Skin of body (tissue), 2 donors: ENCODE results near the gene NLK. TPM values are rescaled to one million over a fixed set of nuclear protein-coding genes. Genes with fewer than 3 reads are reported as not detected.
"Not testable (repeated sequence)": the region's sequence is repeated elsewhere in the genome, so short reads cannot be mapped to it uniquely, and the experiment has no call there.

Experiments used
- DNase-seq: peaks from one replicate; lab custom pipeline; 2025; lab: John Stamatoyannopoulos, UW
- total RNA-seq: library from RNA; depleted of rRNA; stranded (reverse); fragments of >200 nt; gene quantifications from one replicate; pipeline ENCODE4 v1.2.3, GENCODE V29; 2014

NLK gene
- total RNA-seq, 1 donor from 2014 or later, result 13.5 TPM

DNA sequence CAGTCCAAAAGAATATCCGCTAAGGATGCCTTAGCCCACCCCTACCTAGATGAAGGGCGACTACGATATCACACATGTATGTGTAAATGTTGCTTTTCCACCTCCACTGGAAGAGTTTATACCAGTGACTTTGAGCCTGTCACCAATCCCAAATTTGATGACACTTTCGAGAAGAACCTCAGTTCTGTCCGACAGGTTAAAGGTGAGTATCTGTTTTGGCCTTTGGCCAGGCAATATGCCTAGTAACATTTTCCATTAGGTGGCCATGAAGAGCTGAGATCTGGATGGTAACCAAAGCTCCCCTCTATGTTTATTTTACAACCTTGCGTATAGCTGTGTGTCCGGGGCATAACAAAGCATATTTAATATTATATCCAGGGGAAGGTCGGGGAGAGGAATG, 148.5 kb downstream of the NLK start:
- DNase-seq, result no peak

DNA sequence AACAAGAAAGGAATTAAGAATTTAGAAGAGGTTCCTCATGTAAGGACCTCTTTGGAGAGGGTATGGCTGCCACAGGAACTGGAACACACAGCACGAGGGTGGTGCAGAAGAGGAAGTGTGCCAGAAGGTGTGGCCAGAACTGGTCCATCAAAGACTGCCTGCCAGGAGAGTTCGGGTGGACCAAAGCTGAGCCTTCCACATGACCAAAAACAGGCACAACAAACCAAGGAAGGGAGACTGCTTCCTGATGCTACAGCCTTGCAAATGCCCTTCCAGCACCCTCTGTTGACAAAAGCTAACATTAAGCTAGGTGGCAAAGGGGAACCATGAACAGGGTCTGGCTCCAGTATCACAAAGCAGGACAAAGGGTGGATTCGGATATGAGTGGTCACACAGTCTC, 150.8 kb downstream of the NLK start:
- DNase-seq, result no peak

DNA sequence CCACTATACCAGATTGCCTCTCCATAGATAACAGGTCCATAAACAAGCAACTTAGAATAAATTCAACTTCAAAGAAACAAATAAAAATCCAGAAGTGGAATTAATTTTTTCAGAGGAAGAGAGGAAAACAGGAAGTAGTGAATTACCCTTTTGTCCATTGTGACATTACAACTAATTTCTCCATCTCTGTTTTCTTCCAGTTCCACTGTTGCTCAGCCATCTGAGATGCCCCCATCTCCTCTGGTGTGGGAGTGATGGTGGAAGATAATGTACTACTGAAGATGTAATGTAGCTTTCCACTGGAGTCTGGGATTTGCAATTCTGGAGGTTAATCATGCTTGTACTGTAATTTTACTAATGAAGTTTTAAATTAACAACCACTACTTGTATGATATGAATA, 151.9 kb downstream of the NLK start:
- no peak for DNase-seq

DNA sequence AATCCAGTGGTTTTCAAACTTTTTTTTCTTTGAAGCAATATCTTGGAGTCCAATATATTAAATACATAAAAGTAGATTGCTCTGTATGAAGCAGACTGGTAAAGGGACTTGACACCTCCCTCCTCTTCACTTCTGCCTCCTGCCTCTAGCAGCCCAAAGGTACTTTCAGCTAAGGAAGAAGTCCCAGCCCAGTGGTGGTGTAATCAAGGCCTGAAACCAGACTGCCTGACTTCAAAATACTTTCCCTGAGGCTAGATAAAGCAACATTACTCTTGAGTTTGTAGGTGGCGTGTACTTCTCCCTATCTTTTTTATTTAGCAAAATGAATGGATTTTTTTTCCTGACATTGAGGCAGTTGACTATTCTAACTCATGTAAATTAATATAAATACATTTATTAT, 154.2 kb downstream of the NLK start:
- no peak for DNase-seq

DNA sequence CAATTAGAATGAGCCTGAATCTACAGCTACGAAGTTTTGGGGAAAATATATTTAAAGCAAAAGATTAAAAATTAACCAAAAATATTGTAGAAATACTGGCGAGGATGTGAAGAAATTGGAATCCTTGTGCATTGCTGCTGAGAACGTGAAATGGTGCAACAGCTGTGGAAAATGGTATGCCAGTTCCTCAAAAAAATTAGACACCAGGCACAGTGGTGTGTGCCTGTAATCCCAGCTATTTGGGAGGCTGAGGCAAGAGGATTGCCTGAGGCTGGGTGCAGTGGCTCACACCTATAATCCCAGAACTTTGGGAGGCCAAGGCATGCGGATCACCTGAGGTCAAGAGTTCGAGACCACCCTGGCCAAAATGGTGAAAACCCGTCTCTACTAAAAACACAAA, 156.6 kb downstream of the NLK start:
- no peak for DNase-seq

DNA sequence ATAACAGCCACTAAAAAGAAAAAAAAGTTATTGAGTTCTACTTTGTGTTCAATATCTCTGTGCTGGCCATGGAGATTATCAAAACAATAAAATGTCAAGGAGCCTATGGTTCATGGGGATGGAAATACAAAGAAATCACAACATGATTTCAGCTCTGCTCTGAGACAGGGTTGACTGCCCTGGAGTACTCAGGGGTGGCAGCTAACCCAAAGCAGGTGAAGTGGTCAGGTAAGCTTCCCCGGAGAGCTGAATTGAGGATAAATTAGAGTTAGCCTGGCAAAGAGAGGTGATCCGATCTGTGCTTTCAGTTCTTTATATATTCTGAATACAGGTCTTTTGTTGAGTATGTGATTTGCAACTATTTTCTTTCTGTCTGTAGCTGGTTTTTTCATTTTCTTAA, 157.3 kb downstream of the NLK start:
- DNase-seq, result no peak

DNA sequence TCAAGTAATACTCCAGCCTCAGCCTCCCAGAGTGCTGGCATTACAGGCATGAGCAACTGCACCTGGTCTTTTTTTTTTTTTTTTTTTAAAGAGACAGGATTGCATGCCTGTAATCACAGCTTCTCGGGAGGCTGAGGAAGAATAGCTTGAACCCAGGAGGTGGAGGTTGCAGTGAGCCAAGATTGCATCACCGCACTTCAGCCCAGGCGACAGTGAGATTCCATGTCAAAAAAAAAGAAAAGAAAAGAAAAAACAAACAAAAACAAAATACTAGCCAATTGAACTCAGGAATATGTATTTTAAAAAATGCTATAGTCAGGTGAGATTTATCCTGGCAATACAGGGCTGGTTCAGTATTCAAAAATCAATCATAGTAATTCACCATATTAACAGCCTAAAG, 158.8 kb downstream of the NLK start:
- no peak for DNase-seq

DNA sequence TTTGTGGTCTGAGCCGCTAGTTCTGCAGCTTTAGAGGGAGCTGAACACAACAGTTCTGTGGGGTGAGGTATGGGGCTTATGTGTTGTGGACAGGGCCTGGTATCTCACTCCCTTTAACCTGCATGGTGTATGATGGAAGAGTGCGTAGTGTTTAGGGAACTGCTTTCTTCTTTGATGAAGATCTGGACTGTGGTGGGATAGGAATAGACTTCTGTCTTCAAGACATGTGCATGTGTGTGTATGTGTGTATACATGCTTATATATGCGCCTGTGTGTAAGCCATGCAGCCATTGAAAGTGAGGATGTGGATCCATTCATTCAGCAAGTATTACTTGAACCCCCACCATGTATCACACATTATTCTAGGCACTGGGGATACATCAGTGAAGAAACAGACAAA, 161.8 kb downstream of the NLK start:
- DNase-seq, result no peak

DNA sequence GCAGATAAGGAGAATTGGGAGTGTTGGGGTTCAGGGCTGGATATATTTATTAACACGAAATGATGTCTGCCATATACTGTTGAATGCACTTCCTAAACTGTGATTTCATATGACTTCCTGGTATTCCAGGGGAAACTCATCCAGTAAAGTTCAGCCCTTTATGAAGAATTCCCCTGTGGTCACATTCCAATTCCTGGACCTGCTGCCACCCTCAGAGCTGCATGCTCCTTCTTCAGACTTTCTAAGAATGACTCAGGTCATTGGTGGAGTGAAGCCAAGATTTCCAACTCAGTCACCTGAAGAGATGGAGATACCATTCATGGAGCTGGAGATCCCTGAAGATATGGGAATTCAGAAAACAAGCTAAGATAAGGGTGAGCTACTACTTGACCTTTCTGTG, 162.3 kb downstream of the NLK start:
- no peak for DNase-seq

DNA sequence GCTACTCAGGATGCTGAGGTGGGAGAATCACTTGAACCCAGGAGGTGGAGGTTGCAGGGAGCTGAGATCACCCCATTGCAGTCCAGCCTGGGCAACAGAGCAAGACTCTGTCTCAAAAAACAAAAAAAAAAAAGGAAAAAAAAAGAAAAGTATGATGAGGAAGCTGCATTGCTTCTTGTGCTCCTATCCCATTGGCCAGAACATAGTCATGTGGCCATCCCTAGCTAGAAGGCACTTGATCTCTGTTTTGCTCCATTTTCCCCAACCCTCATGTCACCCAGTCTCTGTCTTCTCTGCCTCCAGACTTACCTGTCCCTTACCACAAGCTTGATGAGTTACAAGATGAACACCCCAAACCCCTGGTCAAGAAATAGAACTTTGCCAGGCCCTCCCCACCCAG, 163.8 kb downstream of the NLK start:
- no peak for DNase-seq

DNA sequence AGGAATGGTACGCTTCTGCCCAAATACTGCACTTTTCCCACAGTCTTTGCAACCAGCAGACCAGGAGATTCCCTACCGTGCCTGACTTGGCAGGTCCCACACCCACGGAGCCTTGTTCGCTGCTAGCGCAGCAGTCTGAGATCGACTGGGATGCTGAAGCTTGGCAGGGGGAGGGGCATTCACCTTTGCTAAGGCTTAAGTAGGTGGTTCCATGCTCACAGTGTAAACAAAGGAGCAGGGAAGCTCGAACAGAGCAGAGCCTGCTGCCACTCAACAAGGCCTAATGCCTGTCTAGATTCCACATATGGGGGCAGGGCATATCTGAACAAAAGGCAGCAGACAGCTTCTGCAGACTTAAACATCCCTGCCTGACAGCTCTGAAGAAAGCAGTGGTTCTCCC, 169.3 kb downstream of the NLK start:
- DNase-seq, result no peak

DNA sequence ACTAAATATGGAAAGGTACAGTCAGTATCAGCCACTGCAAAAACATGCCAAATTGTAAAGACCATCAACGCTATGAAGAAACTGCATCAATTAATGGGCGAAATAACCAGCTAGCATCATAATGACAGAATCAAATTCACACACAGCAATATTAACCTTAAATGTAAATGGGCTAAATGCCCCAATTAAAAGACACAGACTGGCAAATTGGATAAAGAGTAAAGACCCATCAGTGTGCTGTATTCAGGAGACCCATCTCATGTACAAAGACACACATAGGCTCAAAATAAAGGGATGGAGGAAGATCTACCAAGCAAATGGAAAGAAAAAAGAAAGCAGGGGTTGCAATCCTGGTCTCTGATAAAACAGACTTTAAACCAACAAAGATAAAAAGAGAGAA, 171.1 kb downstream of the NLK start:
- not testable (repeated sequence) for DNase-seq

DNA sequence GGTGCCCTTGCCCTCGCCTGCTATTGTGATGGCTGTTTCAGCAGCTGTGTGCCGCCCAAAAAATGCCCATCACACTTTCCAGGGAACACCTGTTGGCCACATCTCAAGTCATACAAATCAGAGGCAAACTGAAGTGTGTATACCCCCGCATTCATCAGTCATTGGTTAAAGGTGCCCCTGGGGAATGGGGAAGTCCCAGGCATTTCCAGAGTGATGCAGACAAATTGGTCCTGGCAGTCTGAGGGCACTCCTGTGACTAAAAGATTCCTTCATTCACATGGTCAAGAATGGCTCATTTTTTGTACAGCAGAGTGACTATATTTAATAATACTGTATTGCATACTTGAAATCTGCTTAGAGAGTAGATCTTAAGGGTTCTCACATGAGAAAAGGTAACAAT, 173.6 kb downstream of the NLK start:
- no peak for DNase-seq

DNA sequence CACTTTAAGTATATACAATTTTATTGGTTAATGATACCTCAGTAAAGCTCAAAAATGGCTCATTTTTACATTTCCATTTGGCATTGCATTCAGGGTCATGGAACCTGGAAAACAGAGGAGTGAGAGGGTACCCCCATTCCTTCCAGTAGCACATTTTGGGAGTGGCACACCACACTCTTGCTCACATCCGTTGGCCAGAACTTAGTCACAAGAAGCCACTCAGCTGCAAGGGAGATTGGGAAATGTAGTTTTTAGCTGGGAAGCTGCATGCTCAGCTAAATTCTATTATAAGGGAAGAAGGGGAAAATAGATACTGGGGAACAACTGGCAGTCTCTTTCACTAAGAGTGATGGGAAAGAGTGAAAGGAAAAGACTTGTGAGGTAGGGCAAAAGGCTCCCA, 174.1 kb downstream of the NLK start:
- no peak for DNase-seq

DNA sequence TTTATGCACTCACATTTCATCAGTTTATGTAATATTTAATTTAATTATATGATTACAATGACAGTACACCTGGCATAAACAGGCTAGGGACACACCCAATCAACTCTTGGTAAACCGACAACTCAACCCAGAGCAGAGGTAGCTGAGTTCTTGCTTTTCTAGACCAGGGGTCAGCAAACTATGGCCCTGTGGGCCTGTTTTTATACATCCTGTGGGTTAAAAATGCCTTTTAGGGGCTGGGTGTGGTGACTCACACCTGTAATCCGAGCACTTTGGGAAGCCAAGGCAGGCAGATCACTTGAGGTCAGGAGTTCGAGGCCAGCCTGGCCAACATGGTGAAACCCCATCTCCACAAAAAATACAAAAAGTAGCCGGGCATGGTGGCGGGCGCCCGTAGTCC, 177.3 kb downstream of the NLK start:
- no peak for DNase-seq

DNA sequence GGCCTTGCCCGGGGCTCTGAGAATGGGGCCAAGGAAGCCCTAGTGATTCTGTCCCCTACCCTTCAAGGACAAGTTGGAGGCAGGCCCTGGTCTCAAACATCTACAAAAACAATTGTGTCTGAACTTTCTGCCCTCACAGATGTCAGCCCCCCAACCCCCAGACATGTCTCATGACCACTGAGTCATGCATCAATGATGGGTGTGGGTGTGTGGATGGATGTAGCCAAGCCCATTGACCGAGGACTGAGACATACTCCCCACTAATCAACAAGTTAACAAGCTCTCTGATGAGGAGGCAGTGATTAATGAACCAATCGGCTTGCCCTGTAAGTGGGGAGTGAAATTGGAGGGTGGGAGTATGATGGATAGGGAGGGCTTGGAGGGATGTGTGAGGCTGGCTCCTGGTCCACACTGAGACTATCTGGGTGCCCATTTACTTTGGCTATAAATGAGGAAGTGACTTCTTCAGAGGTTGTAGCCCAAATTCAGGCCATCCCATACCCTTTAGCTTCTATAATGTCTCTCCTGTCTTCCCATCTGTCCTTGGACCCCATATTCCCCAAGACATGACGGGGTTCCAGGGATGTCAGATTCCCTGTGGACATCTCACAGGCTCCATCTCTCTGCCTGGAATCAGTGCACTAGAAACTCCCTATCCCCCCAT, 179.4 kb downstream of the NLK start:
- DNase-seq, result no peak

DNA sequence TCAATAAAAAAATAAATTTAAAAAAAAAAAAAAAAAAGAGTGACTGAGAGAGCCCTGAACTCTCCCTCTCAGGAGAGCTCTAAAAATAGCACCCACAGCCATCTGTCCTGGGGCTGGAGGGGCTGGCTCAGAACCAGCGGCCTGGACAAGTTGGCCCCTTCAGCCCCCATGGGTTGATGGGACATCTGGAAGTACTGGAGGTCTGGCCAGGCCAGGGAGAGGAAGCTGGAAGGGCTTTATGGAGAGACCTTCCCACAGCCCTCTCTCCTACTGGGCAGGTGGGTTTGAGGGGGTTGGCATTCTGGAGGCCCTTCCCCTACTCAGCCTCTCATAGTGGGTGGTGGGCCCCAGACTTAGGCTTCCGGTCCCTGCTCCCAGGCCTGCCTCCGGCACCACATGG, 182.8 kb downstream of the NLK start:
- DNase-seq, result no peak

DNA sequence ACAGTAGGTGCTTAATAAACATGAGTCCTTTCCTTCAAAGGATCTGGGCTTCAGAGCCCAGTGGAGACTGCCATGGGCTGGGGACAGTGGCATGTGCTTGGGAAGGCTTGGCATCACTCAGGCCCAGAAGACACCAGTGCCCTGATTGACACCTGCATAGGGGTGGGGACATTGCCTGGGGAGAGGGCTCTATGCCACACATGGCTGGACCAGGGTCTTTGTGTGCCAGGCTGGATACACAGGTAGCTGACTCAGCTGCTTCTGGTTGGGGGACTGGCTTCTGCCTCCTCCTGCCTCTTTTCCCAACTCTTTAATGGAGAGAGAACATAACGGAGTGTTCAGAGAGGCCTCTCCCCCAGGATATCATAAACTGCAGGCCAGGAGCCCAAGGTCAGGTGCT, 183.4 kb downstream of the NLK start:
- no peak for DNase-seq

DNA sequence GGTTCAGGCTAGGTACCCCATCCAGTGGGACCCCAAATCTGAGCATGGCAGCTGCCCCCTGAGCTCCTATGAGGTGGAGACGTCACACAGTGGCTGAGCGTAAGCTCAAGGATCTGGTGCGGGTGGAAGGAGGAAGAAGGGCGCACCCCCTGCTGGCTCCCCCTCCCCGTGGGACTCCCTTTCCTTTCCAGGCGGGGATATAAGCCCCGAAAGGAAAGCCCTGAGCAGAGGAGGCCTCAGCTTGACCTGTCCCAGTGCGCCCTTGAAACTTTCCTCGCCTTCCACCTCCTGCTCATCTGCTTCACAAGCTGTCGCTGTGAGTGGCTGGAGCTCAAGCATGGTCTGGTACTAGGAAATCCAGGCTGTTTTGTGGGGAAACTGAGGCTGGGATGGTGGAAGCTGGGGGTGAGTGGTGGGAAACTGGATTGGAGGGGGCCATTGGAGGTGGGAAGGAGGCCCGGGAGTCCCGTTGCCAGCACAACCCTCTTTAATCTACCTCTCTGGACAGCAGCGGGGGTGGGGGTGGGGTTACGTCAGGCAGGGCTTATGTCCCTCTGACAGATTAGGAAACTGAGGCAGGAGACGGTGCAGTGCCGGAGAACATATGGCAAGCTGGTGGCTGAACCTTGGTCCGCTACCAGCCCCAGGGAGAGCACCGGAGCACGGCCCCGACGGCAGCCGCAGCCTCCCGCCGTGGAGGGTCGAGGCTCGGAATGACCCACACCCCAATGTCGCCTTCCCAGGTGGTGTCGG, 184.3 kb downstream of the NLK start:
- no peak for DNase-seq

DNA sequence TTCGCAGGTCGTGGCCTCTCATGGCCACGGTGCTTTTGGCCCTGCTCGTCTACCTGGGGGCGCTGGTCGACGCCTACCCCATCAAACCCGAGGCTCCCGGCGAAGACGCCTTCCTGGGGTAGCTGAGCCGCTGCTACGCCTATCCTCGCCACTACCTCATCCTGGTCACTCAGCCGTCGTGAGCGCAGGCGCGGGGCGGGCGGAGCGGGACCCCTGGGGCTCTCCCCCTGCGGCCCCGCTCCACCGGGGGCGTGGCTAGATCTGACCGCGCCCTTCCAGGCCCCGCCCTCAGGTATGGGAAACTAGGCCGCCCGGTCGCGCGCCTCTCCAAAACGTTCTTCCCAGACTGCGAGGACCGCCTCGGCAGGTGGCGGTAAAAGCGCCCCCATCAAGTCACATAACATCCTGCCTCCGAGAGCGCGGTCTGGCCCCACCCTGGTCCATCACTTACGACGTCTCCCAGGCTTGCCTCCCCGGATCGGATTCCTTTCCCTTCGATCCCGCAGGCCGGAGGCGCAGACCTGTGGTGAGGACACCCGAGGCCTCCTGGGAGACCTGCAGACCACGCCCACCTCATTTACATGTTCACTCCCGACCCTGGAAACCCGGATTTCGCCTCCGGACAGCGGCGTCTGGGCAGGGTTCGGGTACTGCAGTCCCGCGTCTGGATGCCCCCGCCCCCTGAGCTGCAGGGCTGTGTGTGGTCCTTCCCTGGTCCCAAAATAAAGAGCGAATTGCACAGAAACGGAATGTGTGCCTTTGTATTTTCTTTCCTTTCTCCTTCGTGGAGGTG, 185.0 kb downstream of the NLK start:
- DNase-seq, result no peak

DNA sequence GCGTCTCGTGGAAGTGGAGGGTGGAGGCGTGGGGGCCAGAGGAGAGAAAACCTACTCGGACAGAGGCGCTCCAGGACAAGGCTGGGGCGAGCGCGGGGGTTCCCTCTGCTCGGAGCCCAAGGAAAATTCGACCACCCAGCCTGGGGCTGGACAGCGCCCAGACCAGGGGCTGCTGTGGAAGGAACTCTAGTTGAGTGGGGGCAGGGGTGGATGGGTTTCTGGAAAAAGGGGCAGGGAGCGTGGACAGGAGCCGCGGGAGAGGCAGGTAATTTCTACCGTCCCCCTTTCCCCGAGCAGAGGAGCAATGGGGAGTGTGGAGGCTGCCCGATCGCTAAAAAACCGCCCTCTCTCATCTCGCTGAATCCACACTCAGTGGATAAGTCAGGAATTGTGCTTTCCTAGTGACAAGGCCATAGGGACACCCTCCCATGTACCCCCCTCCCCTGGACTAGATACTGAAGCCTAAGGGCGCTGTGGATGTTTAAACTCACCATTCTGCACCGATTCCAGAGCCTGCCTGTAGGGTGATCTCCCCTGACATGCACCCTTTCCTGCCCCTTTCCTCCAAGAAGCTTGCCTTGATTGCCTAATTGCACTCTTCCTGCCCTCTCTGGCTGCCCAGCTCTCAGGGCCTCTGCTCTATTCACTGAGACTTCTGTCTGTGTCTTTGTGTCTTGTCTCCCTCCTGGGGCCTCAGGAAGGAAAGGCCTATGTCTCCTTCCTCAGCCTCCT, 185.8 kb downstream of the NLK start:
- no peak for DNase-seq
